Measurements from ENCODE around the gene HNF1B.

HNF1B gene

GRCh38 chr17:37743875-37744632 is 805 bp downstream of the HNF1B start:
- peak overlapping the region; percentile 60 for H3K4me3 ChIP-seq (ENCODE audit: low read depth, low read length)
- no peak for TF ChIP-seq CTCF (IDR thresholded peaks at IDR 0.05; ENCODE audit: control insufficient read depth, extremely low read depth, insufficient read depth)
- DNase-seq (ENCODE audit: low read depth): no peak

GRCh38 chr17:37743612-37743874 is 1.3 kb downstream of the HNF1B start:
- TF ChIP-seq CTCF (IDR thresholded peaks at IDR 0.05; ENCODE audit: control insufficient read depth, extremely low read depth, insufficient read depth): no peak
- DNase-seq (ENCODE audit: low read depth): no peak
- peak overlapping the region; percentile 60 for H3K4me3 ChIP-seq (ENCODE audit: low read depth, low read length)

GRCh38 chr17:37742762-37743611 is 1.9 kb downstream of the HNF1B start:
- no peak for TF ChIP-seq CTCF (IDR thresholded peaks at IDR 0.05; ENCODE audit: control insufficient read depth, extremely low read depth, insufficient read depth)
- peak overlapping the region; percentile 60 for H3K4me3 ChIP-seq (ENCODE audit: low read depth, low read length)
- no peak for DNase-seq (ENCODE audit: low read depth)

DNA sequence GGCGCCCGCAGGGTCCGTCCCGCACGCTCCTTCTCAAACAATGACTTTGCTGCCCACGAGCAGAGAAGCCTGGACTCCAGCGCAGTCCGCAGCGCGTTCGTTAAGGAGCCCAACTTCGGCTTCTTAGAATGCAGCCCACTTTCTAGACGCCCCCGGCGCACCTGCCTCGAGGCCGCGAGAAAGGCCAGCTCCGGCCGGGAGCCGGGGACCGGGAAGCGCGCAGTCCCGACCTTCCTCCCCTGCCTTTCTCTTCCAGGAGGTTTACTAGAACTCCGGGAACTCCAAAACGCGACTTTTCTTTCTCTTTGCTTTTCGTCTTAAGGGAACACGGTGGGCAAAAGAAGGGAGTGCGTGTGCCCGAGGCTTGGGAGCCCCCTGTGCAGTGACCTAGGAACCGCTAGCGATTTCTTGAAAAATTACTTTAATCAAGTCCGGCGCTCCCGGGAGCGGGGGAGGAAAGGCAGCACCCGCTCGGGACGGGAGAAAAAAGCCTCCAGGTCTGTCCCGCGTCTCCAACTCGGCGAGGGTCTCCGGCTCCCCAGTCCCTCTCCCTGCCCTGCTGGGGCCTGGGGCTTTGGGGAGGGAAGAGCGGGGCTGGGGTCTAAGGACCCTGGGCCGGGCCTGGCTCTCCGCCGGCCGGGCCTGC is 2.6 kb downstream of the HNF1B start:
- H3K4me3 ChIP-seq (ENCODE audit: low read depth, low read length): peak overlapping the region; percentile 60
- no peak for TF ChIP-seq CTCF (IDR thresholded peaks at IDR 0.05; ENCODE audit: control insufficient read depth, extremely low read depth, insufficient read depth)
- DNase-seq (ENCODE audit: low read depth): no peak

DNA sequence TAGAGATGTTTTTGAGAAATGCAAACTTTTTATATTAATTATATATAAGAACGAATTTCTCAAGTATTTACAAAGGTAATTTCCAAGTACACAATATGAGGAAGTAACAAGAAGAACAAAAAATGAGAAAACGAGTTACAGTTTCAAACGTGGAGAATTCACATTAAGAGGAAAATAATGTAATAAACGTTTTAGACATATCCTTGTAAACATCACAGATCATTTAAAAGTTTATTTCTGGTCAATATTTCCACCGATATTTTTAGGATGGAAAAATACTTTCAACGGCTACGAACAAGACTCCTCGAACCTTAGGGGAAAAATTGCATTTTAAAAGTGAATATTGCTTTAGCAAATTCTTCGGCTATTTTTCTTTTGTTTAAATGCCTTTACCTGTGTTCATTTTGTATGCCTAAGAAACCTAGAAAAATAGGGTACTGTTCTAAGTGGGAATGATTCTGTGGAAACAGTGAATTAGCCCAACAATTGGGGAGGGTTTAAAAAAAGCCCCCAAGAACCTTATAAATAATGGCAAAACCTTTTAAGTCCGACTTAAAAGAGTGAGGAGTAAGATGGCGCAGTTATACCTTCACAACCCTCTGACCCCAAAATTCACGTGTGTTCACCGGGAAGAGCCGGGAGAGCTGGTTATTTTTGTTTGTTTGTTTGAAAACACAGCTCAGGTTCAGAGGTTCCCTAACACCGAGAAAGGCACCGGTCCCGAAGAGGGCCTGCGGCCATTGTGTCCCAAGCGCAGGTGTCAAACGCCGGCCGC is 3.3 kb downstream of the HNF1B start:
- no peak for DNase-seq (ENCODE audit: low read depth)
- peak overlapping the region; percentile 60 for H3K4me3 ChIP-seq (ENCODE audit: low read depth, low read length)
- TF ChIP-seq CTCF (IDR thresholded peaks at IDR 0.05; ENCODE audit: control insufficient read depth, extremely low read depth, insufficient read depth): no peak

DNA sequence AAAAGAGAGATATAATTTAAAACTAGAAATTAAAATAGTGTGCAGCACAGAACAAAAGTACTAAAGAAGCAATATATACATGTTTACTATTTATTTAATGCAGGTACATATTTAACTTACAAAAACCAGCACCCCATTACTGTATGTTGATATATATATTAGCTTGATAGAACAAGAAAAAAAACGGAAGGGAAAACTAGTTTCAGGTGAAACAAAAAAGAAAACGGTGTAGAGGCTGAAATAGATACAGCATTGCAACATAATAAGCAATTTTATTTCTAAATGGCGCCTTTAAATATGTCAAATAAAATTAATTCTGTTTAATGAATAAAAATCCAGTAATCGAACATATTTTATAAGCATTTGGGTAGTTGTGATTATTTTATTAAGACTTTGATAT is 3.9 kb downstream of the HNF1B start:
- DNase-seq (ENCODE audit: low read depth): no peak
- TF ChIP-seq CTCF (IDR thresholded peaks at IDR 0.05; ENCODE audit: control insufficient read depth, extremely low read depth, insufficient read depth): no peak
- no peak overlapping the region; the same call in 1 of the 2 replicates for H3K4me3 ChIP-seq (ENCODE audit: low read depth, low read length)

All from LNCaP clone FGC (cell line).